C4-2B (cell line): ENCODE data around the gene ZNF668.
A peak's percentile ranks its signal among the peaks of the same experiment; 100 is the strongest.

Source experiments
- H3K27ac ChIP-seq: fragments of 450-650 bp; 2 replicates; pipeline ENCODE4 v1.5.1; 2017
- ZFX ChIP-seq: fragments of 450-650 bp; IDR thresholded peaks from 2 replicates; pipeline ENCODE4 v1.6.1; 2017
- TF ChIP-seq, protein P1 (sequence below): fragments of 450-650 bp; conservative IDR thresholded peaks from 2 replicates; pipeline ENCODE4 v1.5.1; 2017; ENCODE audit warnings: mild to moderate bottlenecking

The ZNF668 gene

DNA sequence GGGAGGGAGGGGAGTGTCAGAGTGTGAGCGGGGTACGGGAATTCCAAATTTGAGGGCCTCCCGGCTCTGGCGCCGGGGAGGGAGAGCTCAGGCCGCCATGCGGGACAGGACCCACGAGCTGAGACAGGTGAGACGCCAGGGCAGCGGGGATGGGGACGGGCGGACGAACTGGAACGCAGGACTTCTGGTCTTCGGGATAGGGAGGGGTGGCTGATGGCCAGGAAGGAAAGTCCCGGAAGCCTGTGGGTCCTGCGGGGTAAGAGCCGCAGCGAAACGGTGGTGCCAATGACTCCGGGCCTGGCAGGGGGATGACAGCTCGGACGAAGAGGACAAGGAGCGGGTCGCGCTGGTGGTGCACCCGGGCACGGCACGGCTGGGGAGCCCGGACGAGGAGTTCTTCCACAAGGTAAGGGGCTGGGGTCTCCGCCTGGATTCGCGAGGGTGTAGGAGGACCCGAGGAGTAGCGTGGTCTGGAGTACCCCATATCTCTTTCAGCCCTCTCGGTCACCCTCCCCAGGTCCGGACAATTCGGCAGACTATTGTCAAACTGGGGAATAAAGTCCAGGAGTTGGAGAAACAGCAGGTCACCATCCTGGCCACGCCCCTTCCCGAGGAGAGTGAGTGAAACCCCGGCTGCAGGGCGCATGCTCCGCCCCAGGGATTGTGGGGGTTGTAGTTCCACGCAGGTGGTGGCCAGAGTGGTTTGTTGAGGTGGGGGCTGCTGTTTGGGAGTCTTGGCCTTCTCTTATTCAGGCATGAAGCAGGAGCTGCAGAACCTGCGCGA lies 40.1 kb downstream of the ZNF668 start:
- H3K27ac ChIP-seq = peak overlapping the region; percentile 83
- no peak for TF ChIP-seq ZFX
- TF ChIP-seq, protein P1, sequence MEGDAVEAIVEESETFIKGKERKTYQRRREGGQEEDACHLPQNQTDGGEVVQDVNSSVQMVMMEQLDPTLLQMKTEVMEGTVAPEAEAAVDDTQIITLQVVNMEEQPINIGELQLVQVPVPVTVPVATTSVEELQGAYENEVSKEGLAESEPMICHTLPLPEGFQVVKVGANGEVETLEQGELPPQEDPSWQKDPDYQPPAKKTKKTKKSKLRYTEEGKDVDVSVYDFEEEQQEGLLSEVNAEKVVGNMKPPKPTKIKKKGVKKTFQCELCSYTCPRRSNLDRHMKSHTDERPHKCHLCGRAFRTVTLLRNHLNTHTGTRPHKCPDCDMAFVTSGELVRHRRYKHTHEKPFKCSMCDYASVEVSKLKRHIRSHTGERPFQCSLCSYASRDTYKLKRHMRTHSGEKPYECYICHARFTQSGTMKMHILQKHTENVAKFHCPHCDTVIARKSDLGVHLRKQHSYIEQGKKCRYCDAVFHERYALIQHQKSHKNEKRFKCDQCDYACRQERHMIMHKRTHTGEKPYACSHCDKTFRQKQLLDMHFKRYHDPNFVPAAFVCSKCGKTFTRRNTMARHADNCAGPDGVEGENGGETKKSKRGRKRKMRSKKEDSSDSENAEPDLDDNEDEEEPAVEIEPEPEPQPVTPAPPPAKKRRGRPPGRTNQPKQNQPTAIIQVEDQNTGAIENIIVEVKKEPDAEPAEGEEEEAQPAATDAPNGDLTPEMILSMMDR = no peak

DNA sequence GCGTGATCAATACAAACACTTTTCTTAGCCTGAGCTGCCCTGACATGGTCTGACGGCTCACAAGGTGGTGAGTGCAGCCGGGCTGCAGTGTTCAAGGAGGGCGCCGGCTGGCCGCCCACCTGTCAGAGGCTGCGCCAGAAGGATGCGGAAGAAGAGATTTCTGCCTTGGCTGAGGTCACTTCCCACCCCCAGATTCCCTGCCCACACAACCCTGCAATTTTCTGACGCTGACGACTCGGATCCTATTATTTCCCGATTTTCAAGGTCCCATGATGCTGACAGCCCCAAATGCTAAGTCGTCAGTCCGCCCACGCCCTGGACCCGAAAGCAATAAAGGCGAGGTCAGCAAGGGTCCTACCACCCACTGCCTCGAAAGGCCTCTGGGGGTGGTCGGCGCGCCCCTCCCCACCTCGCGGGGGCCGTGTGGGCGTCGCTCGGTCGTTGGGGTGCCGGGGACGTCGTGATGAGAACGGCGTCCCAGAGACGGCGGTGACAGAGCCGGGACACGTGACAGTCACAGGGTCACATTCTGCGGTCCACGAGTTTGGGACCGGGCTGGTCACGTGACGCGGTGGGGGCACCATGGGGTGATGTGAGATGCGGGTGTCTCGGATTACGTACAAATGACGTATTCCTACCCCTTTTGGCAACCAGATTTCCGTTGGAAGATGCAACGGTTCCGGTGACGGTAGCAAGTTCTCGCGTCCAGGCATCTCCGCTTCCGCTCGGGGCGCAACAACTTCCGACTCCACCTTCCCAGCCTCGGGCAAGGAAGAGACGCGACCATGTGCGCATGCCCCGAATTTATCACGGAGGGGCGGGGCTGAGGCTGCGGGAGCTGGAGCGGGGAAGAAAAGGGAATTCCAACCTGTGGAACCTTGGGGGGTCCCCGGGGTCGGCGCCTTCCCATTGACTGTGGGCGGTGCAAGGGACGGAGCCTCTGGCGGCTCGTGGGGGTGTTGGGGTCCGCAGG lies 41.0 kb downstream of the ZNF668 start, which contains the start of gene STX4:
Gene STX4, plus strand, starts transcription at position 823 of the 973 bp plus-strand sequence. CDS start 248 bp downstream, outside the sequence.
- H3K27ac ChIP-seq = peak within 1 kb of the TSS; percentile 83
- TF ChIP-seq ZFX = no peak
- TF ChIP-seq, protein P1 = no peak

DNA sequence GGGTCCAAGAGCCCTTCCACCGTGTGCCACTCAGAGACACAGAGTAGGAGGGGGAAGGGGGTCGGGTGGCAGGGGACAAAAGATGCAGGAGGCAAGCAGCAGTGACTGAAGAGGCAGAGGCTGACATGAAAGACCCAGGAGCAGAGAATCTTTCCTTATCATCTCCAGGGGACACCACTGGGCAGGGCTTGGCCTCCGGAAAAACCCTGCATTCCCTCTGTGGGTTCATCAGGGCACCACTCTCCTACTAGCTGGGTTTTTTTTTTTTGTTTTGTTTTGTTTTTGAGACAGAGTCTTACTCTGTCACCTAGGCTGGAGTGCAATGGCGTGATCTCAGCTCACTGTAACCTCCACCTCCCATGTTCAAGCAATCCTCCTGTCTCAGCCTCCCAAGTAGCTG lies 42.8 kb downstream of the ZNF668 start:
- no peak overlapping the region for H3K27ac ChIP-seq

DNA sequence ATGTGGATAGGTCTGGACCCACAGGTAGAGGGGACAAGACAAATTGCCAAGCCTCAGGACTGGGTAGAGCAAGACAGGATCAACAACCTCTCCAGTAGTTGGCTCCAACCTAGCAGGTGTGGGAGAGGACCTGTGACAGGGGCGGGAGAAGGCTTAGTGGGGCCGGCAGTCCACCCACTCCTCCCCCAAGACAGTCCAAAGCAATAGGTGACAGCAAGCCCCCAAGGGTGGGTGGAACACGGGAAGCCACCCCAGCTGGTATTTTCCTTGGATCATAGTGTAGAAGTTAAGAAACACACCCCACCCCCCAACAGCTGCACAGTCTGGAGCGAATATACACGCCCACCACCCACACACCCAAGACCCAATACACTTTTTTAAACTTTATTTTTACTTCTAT lies 44.8 kb downstream of the ZNF668 start:
- TF ChIP-seq, protein P1 = no peak
- TF ChIP-seq ZFX = no peak
- no peak overlapping the region for H3K27ac ChIP-seq

More for the DNA sequence above, 42.8 kb downstream of the ZNF668 start:
- TF ChIP-seq, protein P1 = no peak
- TF ChIP-seq ZFX = no peak

DNA sequence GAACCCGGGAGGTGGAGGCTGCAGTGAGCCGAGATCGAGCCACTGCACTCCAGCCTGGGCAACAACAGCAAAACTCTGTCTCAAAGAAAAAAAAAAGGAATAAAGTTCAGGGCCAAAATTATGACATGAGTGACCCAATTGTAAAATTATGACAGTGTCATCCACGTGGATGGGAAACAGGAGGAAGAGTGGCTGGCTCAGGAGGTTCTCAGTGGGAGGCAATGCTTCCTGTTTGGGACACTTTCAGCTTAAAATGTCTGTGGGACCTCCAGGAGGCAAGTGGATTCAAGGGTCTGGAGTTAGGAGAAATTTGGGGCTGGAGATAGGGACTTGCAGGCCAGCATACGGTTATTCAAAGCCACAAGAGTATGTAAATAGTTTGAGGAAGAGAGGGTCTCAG lies 48.7 kb downstream of the ZNF668 start:
- no peak for TF ChIP-seq ZFX
- H3K27ac ChIP-seq = no peak overlapping the region

DNA sequence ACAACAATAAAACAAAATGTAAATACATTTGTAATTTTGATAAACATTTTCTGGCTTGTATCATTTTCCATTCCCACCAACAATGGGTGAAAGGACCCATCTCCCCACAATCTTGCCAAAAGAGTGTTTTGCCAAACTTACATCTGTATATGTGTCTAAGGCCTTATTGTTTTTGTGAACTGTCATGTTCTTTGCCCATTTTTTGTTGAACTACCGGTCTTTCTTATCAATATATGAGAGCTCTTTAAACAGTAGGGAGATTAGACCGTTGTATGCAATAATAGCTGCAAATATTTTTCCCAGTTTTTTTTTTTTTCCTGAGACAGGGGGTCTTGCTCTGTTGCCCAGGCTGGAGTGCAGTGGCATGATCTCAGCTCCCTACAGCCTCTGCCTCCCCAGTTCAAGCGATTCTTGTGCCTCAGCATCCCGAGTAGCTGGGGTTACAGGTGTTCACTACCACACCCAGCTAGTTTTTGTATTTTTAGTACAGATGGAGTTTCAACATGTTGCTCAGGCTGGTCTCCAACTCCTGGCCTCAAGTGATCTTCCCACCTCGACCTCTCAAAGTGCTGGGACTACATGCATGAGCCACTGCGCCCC lies 50.3 kb downstream of the ZNF668 start:
- H3K27ac ChIP-seq = no peak overlapping the region
- TF ChIP-seq, protein P1 = no peak
- TF ChIP-seq ZFX = no peak

DNA sequence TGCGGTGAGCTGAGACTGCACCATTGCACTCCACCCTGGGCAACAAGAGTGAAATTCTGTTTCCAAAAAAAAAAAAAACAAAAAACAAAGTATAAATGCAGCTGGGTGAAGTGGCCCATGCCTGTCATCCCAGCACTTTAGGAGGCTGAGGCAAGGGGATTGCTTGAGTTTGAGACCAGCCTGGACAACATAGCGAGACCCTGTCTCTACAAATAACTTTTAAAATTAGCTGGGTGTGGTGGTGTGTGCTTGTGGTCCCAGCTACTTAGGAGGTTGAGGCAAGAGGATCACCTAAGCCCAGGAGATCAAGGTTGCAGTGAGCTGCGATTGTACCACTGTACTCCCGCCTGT lies 50.8 kb downstream of the ZNF668 start:
- TF ChIP-seq ZFX = no peak
- TF ChIP-seq, protein P1 = no peak
- no peak overlapping the region for H3K27ac ChIP-seq
